HG03571 (cell line): ENCODE measurements around the gene CLDN20.
"Not testable (repeated sequence)": the region's sequence is repeated elsewhere in the genome, so short reads cannot be mapped to it uniquely, and the experiment has no call there.

Experiments used
- ATAC-seq: cut with Tn5 transposase; IDR thresholded peaks from one replicate; pipeline ENCODE4 v1.9.1; 2021; ENCODE audit not compliant: unreplicated experiment

Gene CLDN20, protein sequence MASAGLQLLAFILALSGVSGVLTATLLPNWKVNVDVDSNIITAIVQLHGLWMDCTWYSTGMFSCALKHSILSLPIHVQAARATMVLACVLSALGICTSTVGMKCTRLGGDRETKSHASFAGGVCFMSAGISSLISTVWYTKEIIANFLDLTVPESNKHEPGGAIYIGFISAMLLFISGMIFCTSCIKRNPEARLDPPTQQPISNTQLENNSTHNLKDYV

DNA sequence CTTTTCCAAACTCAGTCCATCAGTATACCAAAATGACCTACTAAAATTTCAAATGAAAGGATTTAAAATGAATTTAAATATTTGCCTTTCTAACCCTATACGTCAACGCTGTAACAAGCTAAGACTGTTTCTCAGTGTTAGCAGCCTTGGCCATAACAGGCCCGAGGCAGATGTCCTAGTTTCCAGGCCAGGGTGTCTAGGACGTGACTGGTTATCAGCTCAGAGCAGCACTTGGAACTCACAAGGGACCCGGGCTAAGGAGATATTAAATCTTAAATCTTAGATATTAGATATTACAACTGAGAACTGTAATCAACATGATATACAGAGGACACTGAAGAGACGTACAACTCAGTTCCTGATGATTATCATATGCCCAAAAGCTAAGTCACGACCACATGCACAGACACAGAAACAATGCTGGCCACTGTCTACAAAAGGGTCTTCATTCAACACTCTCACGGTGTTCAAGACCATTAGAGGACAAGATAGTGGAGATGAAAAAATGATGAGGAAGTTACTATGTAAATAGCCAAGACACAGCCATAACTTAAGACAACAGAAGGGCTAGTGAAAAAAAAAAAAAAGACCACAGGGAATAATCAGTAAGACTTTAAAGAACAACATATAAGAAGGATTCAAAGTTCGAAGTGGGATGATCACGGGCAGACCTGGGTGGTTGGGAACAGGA lies at the start of gene CLDN20:
CLDN20 (plus strand) TSS at position 641 of the 691 bp plus-strand sequence. CDS start 11,707 bp downstream, outside the sequence.
- ATAC-seq = no peak

DNA sequence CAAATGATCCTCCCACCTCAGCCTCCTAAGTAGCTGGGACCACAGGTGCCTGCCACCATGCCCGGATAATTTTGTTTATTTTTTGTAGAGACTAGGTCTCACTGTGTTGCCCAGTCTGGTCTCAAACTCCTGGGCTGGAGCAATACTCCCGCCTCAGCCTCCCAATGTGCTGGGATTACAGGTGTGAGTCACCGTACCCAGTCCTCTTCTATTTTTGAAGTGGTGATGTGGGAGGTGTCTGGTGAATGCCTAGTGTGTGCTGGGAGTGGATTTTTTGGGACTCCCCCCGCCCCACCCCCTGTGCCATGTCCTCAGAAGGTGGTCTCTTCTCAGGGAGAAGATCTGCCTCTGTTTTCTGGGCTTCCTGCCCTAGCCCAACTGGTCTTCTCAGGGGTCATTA lies 47.9 kb upstream of the CLDN20 start:
- no peak for ATAC-seq

DNA sequence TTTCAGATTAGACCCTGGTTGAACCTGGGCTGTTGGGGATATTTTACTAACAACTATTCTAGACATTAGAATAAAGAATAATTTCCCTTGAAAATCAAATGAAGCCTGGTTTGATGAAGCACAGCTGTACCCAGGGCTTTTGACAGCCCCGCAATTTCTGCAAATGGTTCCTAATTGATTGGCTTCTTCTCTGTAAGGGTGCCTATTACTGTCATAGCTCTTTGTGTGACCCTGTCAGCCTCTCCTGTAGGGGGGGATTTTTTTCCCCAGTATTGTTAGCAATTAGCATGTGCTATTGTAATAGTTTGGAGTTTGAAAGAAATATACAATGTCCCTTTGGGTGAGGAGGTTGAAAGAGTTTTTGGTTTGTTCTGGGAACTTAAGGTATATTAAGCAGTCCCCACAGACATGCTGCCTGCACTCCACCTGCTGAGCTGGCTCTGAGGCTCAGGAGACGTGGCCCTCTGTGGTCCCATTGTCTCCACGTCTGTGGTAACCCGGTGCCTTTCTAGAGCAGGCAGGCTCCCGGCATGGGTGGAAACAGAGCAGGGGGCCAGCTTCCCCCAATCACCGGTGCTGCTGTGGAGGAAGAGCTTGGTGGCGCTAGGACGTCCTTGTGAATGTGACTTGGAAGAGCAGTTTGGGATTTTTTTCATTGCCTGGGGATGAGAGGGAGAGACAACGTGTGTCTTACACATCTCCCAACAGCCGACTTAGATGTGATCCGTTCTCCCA lies 47.3 kb upstream of the CLDN20 start:
- ATAC-seq = no peak

DNA sequence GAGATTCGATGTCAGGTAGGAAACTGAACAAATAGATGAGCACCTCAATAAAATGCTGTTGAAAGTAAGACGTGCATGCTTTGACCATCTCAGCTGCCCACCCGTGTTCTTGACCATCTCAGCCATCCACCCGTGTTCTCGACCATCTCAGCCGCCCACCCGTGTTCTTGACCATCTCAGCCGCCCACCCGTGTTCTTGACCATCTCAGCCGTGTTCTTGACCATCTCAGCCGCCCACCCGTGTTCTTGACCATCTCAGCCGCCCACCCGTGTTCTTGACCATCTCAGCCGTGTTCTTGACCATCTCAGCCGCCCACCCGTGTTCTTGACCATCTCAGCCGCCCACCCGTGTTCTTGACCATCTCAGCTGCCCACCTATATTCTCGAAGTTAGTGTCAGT lies 45.1 kb upstream of the CLDN20 start:
- not testable (repeated sequence) for ATAC-seq

DNA sequence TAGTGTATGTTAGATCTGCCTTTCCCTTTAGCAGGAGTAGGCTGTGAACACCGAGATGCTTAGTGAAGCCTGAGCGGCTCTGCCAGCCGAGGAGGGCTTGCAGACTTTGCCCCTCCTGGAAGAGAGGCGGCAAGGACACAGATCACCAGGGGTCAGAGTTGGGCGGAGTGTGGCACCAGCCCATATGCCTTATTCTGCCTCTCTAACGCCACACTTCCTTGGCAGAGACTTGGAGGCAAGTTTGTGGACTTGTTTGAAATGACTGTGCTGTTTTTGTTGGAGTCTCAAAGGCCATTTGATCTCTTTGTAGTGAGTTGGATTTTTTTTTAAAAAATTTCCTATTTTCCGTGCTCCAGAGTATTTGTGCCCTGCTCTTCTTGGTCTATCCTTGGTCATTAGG lies 44.5 kb upstream of the CLDN20 start:
- ATAC-seq = no peak

DNA sequence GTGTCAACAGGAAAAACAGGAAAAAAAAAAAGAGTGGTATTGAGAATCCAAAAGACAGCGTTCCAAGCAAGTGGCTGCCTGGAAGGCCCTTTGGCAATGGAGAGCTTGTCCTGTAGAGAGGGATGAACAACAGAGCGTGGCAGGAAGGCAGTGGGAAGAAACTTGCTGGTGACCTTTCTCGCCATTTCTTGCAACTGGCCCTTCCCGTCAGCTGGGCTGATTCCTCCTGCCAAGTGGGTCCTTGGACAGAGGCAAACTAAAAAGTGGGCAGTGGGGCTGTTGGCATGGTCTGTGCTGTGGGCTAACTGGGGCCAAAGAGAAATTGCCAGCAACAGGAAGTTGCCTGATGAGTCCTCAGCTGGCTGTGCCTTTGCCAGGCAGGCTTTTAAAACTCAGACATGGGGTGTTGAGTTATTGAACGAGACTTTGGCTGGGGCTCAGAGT lies 43.9 kb upstream of the CLDN20 start:
- ATAC-seq = no peak

DNA sequence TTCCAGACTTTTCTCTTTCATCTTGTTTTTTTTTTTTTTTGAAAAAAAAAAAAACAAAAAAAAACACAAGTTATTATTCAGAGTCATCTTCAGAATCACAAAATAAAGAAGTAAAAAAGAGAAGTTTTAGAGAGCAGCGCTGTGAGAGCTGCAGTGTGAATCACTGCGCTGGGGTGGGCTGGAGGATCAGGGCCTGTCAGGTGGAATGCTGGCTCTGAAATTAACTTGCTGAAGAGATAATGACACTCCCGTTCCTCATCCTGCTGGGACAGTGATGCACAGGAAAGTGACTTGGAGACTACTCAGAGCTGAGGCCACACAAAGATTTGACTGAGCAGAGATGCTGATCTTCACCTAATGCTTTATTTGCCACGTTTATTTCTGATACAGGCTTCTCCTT lies 42.7 kb upstream of the CLDN20 start:
- ATAC-seq = no peak

DNA sequence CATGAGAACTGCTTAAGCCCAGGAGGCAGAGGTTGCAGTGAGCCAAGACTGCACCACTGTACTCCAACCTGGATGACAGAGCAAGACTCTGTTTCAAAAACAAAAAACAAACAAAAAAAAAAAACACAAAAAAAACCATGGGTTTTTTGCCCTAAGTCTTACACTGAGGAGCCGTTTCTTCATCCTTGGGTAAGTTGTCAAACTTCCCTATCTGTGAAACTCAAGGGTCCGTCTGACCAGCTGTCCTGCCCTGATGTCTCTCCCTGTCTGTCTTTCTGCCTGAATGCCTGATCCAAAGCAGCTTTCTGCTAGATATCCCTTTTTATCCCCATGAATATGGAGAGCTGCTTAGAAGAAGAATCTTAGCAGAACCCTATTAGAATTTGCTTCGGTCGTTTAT lies 41.3 kb upstream of the CLDN20 start:
- ATAC-seq = no peak

DNA sequence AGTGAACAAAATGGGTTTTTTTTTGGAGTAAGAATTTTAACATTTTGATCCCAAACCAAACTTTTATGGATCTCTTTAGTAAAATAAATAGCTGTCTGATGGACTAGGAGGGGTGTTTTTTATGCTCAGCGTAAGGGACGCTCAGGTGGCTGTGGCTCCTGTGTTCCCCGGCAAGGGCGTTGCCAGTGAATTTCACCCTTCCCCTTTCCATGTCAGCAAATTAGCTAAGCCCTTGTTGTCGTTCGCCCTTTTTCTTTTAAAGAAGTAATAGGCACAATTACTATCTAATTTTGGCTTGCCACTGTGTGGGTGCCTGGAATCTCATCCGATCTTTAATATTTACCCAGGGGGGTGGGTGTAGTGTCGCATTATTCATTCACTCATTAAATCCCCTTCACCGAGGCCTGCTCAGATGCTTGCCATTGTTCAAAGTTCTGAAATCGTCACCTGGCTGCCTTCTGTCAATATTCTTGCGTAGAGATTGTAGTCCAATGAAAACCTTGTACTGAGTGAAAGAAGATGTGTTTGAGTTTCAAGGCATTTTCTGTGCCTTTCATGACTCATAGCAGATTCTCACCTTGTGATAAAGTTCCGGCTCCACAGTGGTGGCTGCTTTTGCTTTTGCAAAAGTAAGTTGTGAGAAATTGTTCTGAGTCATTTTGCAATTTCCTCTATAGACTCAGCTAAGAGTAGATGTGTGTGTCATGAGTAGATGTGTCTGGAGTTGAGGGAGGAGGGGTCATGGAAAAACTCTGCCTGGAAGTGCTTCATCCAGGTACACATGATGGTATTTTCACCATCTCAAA lies 40.0 kb upstream of the CLDN20 start:
- ATAC-seq = peak; percentile 98

DNA sequence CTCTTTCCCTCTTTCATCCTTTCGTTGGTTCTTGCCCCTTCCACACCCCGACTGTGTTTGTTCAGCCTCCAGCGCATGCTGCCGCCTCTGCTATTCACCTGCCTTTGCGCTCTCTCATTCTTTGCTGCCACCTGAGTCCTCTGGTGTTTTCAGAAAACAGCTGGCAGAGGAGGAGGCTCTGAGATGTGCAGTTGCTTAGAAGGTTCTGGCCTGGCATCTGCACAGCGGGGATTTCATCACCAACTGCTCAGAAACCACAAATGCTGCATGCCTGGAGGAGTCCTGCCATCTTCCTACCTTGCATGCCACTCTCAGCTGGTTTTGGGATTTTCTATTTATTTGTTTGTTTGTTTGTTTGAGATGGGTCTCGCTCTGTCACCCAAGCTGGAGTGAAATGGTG lies 39.2 kb upstream of the CLDN20 start:
- no peak for ATAC-seq

DNA sequence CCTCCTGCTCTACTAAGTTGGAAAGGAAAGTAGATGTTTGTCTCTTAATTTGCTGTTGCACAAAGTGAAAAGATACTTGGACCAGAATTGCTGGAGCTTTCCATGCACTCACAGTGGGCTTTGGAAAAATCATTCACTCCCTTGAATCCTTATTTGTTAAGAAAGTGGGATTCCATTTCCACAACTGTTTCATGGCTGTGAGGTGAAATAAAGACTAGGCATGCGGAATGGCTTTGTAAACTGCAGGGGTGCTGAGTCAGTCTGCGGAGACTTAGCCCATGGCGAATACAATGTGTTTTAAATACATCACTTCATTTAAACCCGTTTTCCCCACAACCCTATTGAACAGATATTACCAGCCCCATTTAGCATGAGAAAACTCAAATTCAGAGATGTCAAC lies 36.8 kb upstream of the CLDN20 start:
- ATAC-seq = no peak

DNA sequence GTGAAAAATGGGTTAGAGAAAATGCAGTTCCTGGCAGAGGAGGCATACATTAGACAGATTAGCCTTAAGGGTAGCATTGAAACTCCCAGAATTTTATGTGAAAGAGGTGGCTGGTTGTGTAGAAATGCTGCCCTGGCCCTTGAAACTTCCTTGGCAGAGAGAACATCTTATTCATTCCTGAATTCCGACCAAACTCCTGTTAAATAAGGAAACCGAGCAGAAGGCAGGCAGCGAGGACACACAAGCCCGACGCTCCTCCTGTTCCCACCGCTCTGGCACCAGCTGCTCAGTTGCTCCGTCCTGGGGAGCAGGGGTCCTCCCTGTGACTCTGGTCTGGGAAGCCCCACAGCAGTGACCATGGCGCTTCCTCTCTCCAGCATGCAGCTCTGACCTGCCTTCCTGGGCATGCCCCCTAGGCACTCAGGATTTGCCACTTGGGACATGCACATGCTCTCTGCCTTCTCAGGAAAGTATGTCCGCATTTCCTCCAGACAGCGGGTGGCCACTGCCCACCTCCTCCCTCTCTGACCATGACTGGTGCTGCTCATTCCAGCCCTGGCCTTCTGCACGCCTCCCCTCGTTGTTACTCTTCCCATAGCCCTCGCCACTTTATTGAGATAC lies 35.2 kb upstream of the CLDN20 start:
- no peak for ATAC-seq

DNA sequence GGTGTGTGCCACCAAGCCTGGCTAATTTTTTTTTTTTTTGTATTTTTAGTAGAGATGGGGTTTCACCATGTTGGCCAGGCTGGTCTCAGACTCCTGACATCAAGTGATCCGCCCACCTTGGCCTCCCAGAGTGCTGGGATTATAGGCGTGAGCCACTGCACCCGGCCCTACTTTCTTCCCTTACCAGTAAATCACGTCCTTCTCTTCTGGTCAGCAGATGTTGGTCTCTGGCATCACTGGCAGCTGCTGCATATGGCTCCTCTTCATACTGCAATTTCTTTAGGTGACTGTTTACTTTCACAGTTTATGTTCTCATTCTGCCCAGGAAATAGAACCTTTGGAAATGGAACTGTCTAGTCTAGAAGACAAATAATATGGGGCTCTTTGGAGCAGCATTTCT lies 32.8 kb upstream of the CLDN20 start:
- ATAC-seq = not testable (repeated sequence)

DNA sequence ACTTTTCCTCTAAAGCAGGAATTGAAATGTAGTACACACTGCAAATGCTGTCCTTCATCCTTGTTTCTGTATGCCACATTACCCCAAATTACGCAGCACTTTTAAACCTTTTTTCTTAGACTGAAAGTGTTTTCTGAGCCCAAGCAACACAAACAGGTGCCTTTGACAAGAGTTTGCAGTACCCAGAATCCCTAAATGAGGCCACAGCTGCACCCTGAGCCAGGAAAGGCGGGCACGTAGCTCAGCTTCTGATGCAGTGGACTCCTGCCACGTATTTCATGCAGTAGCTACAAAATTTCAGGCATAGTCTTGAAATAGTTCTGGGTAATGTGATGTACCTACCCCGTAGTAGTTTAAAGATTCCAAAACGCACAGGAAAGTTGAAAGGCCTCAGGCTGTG lies 31.0 kb upstream of the CLDN20 start:
- ATAC-seq = no peak

DNA sequence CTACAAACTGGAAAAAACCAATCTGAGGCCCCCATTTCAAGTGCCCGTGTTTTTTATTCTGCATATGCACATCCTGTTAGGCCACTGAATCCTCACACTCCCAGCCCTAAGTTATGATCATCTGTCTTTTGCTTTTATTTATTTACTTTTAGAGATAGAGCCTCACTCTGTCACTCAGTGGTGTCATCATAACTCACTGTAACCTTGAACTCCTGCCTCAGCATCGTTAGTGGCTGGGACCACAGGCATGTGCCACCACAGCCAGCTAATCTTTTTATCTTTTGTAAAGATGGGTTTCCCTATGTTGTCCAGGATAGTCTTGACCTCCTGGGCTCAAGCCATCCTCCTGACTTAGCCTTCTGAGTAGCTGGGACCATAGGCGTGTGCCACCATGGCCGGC lies 29.6 kb upstream of the CLDN20 start:
- ATAC-seq = no peak

DNA sequence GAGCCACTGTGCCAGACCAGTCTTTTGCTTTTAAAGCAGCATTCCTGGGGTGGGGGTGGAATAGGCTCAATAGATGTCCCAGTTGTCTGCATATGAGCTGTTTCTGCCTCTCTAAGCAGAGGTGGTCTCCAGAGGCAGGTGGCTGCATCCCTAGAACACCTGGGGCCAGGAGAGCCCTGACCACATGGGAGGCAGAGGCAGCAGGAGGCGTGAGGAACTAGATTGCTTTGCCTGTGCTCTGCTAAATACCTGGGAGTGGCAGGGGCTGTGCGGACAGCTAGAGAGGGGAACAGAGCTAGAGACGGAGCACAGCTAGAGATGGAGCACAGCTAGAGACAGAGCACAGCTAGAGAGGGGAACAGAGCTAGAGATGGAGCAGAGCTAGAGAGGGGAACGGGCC lies 29.1 kb upstream of the CLDN20 start:
- no peak for ATAC-seq

DNA sequence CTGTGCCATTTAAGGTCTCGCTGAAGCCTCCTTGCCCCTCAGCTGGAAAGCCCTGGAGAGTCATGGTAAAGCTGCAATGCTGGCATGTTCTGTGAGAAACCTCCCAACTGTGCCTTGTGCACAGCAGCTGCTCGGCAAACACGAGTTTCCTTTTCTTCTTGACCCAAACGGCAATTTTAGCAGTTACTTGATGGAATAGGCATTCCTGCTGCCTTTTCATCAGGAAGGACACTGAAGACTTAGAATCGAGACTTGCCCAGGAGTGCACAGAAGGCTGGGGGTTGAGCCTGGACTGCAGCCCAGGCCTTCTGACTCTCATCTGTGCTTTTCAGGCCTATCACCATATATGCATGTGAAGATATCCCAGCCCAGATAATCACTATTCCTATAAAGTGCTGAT lies 28.7 kb upstream of the CLDN20 start:
- no peak for ATAC-seq

DNA sequence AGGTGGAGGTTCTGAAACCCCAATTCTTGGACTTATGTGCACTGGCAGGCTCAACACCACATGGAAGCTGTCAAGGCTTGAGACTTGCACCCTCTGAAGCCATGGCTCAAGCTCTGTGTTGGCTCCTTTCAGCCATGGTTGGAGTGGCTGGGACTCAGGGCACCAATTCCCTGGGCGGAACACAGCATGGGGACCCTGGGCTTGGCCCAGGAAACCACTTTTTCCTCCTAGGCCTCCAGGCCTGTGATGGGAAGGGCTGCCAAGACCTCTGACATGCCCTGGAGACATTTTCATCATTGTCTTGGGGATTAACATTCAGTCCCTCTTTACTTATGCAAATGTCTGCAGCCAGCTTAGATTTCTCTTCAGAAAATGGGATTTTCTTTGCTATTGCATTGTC lies 26.2 kb upstream of the CLDN20 start:
- no peak for ATAC-seq

DNA sequence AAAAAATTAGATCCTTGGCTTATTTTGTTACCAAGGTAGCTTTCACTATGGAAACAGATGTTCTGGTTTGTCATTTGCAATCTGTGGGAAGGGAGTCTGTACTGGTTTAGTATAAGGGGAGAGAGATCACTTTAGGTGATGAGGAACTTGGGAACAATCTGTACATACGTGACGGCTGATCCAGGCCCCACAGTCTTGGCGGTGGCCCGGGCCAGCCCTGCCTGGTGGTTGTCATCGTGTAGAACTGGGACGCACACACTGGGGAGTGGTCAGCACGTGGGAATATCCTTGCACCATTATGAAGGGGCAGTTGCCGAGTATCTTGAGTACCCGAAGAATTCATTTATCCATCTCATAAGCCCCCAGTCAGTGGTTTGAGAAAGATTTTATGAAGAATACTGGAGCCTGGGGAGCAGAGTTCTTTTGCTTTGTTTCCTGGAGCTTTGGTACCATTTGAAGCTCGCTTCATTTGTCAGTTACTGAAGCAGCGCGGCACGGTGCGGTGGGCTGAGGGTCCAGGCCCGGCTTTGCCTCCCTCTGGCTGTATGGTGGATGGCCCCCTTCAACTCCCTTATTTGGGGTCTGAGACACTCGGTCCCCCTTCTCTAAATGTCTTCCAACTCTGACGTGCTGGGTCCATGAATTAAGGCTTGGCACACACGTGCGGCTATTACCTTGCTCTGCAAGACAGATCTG lies 22.8 kb upstream of the CLDN20 start:
- ATAC-seq = no peak

DNA sequence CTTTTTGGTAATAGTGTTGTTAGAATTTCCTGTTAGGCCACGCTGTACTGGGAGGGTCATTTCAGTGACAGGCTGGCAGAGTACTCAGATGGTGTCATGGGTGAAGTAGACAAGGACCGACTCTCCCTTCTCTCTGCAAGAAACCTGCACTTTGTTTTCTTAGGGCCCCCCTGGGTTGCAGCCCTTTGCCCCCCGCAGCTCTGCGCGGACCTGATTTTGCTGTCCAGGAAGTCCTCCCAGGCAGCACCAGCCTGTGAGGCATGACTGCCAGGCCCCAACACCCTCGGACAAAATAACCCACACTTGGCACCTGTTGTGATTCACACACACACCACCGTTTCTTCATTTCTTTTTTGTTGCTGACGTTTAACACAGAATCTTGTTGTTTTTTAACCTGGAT lies 21.8 kb upstream of the CLDN20 start:
- no peak for ATAC-seq
